H1 (cell line): ENCODE data around the gene COPA. TPM values are rescaled to one million over a fixed set of nuclear protein-coding genes. Genes with fewer than 3 reads are reported as not detected.

ENCODE experiments used
- BRCA1 ChIP-seq: IDR thresholded peaks from 2 replicates; pipeline ENCODE4 v1.6.1; 2012; ENCODE audit warnings: low read depth, low read length, improper control_type of control experiment
- CTBP2 ChIP-seq: IDR thresholded peaks from 2 replicates; pipeline ENCODE4 v1.7.0; 2011; ENCODE audit warnings: borderline replicate concordance, mild to moderate bottlenecking, moderate library complexity, mixed read lengths, low read length; ENCODE audit not compliant: insufficient read depth, insufficient read length
- JUND ChIP-seq: IDR thresholded peaks from 2 replicates; pipeline ENCODE4 v1.6.1; 2011; ENCODE audit warnings: mild to moderate bottlenecking, improper control_type of control experiment, low read length
- PHF8 ChIP-seq: fragments of 200-600 bp; sonication (generic); conservative IDR thresholded peaks from 2 replicates; pipeline ENCODE4 v1.7.1; 2012; ENCODE audit warnings: low read depth, mild to moderate bottlenecking, inconsistent platforms, low read length, moderate library complexity
- POLR2A ChIP-seq, 2 experiments: IDR thresholded peaks; 1 replicate in 1 of 2; 2 replicates in 1 of 2; pipeline ENCODE4 v1.6.1; 2011; ENCODE audit warnings: low read depth in 2 of 2, low read length in 2 of 2, mild to moderate bottlenecking in 2 of 2; ENCODE audit errors: control extremely low read depth in 1 of 2
- YY1 ChIP-seq: IDR thresholded peaks from 2 replicates; pipeline ENCODE4 v1.6.1; 2011; ENCODE audit warnings: low read depth, mild to moderate bottlenecking, low read length
- polyA plus RNA-seq, 7 experiments: library from polyadenylated mRNA; depleted of rRNA in 3 of 7; stranded (reverse) in 5 of 7; unstranded in 2 of 7; fragments of >200 nt in 5 of 7; fragments of 200-250 nt in 2 of 7; gene quantifications; 1 replicate in 5 of 7; 2 replicates in 1 of 7; 4 replicates in 1 of 7; pipeline versions ENCODE4 v1.2.1 to v1.2.3, GENCODE V29; 2011 to 2013; ENCODE audit warnings: missing spikeins in 2 of 7, mixed read lengths in 2 of 7
- total RNA-seq: library from RNA; stranded (reverse); fragmentation: NEBNext Ultra II Directional; extraction: Animal tissue kit (Norgen Biotek cat#: 25700); gene quantifications from 2 replicates; pipeline ENCODE4 v1.2.1, GENCODE V29; 2021

COPA gene
- total and polyA plus RNA-seq, 2 of the 8 experiments (the other 6 are each of a cell fraction or from before 2014, with no cell fraction given) = 78.2 to 115 TPM

GRCh38 chr1:160285506-160285905 lies 57.5 kb downstream of the COPA start (continued):
- TF ChIP-seq CTBP2 (no peak), POLR2A (IDR thresholded peaks at IDR 0.05; ENCODE audit: control extremely low read depth in 1 of 2, low read depth in 2 of 2, low read length in 2 of 2) (no peak), JUND (no peak), YY1 (no peak), BRCA1 (no peak), PHF8 (no peak)
